NCI-H345 treated with DMSO at 0.1 percent for 48 hours (cell line): ENCODE measurements around the gene ARRB1.
"Not testable (repeated sequence)": the region's sequence is repeated elsewhere in the genome, so short reads cannot be mapped to it uniquely, and the experiment has no call there.

Source experiments
- DNase-seq: peaks from one replicate; lab custom pipeline; 2025; ENCODE audit not compliant: unreplicated experiment; lab: John Stamatoyannopoulos, UW

ARRB1 gene

DNA sequence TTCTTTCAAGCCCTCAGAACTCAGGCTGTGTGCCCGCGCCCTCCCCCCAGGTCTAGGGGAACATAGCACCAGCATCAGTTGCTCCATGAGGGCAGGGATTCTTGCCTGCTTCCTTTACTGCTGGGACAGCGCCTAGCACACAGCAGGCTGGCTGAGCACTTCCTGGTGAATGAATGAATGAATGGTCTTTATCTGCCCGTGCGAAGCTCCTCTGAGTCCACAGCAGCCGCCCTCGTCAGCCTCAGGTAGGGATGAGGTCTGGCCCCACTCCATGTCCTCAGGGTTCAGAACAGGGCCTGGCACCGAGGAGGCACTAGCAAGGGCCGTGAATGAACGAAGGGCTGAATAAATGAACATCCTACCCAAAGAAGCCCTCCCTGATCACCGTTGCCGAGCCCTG lies 27.3 kb downstream of the ARRB1 start:
- no peak for DNase-seq

DNA sequence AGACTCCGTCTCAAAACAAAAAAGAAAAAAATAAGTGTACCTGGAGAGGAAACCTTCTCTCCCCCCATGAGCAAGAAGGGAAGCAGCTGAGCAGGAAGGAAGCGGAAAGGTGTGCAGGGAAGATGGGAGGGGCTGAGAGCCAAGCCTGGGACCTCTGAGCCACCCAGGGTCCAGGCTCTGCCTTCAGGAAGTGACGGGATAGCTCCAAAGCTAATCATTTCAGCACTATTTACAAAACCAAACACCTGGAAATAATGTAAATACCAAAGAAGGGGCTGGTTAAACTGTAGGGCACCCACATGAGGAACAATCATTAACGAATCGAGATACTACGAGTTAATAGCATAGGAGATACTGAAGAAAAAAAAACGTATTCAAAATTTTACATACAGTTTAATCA lies 27.9 kb downstream of the ARRB1 start:
- no peak for DNase-seq

DNA sequence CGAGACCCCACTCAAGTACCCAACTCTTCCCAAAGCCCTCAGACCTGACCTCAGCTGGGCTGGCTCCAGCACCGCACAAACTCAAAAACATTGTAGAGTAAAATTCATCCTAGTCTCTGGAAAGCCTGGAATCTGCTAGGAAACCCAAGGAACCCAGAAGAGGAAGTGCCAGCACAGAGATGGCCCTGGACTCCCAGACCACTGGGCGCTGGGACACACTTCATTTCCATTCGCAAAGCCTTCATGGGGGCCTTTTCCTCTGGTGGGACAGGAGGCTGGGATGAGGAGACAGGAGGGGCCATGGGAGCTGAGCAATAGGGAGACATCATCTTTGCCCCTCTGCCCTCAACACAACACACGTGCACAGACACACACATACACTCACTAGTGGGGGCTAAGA lies 30.8 kb downstream of the ARRB1 start:
- no peak for DNase-seq

DNA sequence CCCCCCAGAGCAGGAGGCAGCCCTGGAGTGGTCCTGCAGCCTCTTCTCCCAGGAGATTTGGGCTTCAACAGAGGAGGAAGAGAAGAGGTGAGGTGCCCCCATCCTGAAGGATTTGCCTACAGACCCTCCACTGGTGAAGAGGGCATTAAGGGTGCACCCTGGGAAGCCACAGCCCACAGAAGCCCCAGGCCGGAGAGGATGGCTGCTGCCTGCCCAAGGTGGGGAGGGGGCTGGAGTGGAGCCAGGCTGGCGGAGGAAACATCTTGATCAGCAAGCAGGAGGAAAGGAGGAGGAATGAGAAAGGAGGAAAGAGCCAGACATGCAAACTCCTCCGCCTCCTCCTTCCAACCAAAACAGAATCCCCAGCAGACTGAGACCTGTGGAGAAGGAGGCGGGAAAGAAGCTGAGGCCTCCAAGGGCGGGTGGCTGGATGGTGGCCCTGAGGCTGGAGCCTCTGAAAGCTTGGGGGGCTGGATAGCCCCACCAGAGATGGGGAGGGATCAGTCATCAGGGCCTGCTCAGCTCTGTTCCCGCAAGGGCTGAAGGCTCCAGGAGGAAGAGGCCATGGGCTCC lies 31.3 kb downstream of the ARRB1 start:
- no peak for DNase-seq

DNA sequence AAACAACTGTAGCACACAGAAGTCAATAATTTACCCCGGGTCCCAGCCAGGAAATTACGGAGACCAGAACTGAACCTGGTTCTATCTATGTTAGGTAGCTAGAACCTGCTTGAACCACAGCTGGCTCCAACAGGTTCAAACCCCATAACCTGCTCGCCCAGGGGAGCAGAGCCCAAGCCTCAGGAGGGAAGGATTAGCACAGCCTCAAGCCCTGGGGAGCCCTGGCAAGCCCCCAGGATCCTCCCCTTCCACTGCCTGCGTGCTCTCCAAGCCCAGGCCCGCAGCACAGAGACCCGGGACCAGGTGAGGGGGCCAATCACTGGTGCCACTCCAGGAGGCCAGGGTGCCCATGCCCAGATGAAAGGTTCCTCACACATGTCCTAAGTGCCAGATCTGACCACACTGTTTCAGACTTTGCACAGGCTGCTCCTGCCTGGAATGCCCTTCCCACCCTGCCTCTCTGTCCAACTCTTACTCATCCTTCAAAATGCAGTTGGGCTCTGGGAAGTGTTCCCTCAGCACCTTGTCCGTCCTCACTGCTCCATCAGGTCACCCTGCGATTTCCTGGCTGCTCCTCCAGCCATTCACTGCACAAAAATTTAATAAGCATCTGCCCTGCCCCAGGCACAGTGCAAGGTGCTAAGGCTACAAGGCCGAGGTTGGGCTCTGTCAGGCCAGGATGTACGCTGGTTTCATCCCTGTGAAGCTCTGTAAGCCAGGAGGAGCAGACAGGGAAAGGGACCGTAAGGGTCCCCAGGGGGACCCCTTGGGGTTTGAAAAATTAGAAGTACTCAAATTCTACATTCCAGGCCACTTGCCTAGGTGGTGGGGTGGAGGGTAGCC lies 32.2 kb downstream of the ARRB1 start:
- DNase-seq: no peak

DNA sequence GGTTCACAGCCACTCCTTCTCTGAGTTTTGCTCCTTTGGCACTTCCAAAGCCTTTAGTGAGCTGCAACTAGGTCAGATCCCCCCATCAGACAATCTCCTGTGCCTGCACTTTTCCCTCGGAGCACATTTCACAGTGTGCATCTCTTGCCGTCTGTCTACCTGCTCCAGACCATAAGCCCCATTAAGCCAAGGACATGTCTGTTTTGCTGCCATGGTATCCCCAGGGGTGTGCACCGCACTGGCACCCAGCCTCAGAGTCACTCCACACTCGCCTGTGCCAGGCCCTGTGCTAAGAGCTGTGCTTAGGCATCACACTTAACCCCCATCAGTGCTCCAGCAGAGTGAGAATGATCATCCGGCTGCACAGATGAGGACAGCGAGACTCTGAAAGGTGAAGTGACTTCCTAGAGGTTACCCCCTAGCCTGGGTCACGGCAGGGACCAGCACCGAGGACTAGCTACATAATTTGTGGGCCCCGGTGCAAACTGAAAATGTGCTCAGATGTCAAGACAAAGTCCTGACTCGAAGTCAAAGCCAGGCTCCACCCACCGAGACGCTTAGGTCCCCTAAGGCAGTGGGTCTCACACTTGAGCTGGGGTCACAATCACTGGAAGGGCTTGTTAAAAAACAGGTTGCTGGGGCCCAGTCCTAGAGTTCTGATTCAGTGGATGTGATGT lies 33.9 kb downstream of the ARRB1 start:
- DNase-seq: no peak

DNA sequence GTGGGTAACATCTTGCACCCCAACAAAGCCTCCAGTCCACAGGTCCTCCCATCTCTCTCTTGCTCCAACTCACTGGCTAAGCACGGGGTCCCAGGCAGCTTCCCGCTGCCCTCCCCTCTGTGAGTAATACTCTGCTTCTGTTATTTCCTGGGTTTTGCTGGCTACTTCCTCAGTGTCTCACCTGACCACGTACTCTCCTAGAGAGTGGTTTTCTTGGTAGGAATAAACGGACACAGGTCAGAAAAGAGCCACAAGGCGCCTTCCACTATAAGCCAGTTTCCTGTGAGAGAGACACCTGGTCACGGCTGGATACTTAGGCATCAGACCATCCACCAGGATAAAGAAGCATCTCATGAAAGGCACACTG lies 36.0 kb downstream of the ARRB1 start:
- DNase-seq: no peak

DNA sequence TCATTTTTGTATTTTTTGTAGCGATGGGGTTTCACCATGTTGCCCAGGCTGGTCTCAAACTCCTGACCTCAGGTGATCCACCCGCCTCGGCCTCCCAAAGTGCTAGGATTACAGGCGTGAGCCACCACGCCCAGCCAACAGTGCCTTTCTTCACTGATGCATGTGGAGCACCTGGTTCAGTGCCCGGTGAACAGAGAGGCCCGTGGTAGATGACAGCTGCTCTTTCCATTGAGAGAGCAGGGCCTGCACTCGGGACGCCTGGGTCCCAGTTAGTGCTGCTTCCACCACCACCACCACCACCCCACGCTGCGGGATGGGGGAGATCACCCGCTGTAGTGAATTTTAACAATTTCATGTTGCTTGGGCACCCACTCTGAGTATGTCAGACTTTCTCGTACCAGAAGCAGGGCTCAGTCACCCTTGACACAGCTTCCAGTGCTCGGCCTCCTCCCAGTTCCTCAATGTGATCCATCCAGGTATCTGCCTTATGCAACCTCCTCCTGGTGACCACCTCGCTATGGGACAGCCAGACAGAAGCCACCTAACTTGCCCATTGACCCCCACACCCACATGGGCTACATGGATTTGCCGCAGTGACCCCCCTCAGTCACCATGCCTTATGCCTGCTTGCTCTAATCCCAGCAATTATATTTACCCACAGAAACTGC lies 36.6 kb downstream of the ARRB1 start:
- no peak for DNase-seq

DNA sequence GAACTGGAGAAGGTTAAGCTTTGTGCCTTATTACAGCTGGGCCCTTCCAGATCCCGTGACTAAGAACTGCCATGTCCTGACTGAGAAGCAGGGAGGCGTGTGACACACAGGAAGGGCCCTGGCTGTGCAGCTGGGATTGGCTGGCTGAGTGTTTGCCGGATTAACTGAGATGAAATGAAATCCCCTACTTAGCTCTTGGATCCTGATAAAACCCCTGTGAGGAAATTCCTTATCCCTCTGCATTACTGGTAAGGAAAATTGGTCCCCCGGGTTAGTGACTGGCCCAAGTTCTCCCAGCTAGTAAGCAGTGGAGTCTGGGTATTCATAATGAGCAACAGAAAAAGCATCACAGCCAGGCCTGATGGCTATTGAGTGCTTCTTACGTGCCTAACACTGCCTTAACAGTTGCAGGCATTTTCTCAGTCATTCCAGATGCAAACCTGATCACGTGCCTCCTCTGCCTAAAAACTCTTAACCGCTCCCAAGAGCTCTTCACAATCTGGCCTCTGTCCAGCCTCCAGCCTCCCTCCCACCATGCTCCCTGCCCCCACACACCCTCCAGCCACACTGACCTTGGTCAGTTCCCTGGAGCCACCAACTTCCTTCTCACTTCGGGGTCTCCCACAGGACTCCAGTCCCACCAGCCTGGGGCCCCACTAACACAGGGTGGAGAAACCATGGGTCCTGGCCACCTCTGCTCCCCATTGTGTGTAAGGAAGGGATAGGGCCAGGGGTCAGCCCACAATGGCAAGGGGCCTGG lies 37.8 kb downstream of the ARRB1 start:
- no peak for DNase-seq

DNA sequence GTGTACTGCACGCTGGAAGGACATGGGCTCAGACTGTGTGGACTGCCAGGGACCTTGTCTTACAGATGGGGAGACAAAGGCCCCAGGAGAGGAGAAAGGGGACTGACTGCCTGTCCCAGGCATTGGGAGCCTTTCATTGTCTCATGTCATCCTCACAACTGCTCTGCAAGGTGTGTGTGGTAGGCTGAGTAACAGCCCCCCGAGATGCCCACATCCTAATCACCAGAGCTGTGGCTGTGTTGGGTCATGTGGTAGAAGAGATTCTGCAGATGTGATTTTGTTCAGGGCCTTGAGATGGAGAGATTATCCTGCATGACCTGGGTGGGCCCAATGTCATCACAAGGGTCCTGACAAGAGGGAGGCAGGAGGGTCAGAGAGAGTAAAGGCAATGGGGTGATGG lies 39.1 kb downstream of the ARRB1 start:
- no peak for DNase-seq

DNA sequence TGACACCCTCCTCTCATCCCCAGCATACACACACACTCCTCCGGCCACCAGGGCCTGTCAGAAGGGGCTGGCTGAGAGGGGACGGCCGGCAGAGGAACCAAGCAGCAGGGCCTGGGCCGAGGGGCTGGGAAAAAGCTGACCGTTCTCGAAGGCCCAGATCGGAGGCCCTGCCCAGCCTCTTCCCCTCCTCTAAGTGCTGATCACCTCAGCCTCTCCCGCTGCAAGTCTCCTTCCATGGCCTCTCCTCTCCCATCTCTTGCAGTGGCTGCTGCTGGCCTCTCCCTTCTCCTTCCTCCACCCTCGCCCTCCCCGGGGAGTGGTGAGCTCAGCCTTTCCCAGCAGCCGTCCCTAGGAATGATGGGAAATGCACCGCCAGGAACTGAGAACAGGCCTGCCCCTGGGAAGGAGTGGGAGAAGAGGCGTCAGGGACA lies 39.6 kb downstream of the ARRB1 start:
- DNase-seq: no peak

DNA sequence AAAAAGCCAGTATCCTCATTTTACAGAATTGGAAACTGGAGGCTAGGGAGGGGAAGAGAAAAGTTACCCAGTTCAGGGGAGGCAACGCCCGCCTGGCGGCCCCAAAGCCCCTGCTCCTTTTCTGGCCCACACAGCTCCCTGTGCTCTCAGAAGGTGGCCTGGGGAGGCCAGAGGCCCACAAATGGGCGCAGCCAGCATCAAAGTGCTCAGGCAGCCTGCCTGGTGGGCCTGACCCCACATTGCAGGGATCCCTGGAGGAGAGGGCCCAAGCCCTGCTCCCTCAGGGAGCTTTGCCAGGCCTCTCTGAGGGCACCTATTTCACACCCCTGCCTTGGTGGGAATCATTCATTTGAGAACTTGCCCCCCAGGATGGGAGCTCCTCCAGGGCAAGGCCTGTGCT lies 42.5 kb downstream of the ARRB1 start:
- no peak for DNase-seq

DNA sequence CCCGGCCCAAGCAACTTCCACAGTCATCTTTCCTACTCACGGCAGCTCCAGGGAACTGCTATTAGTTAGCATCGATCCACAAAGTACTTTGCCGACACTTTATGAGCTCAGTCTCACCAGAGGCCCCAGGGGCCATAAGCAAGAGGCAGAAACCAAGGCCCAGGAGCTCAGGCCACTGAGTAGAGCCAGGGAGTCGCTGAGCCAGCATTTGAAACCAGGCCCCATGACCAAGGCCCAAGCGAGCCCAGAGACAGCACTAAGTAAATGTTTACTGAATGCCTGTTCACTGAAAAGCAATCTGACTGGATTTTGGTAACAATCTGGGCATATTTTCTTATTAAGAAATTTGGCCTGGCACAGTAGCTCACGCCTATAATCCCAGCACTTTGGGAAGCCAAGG lies 43.3 kb downstream of the ARRB1 start:
- DNase-seq: no peak

DNA sequence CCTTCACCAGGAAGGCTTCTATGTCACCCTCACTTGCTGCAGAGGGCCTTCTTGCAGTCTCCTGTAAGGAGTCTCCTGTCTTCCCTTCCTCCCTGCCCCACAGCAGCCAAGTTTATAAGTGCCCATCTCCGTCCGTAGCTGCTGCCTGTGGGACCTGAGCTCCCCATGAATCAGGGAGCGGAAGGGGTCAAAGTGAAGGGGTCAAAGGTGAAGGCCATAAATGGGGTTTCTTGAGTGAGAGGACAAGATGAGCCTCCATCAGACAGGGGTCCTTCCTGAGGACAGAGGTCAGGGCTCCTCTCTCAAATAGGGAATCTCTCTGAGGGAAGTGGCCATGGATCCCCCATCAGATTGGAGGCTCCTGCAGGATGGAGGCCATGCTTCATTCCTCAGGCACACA lies 44.4 kb downstream of the ARRB1 start:
- no peak for DNase-seq

DNA sequence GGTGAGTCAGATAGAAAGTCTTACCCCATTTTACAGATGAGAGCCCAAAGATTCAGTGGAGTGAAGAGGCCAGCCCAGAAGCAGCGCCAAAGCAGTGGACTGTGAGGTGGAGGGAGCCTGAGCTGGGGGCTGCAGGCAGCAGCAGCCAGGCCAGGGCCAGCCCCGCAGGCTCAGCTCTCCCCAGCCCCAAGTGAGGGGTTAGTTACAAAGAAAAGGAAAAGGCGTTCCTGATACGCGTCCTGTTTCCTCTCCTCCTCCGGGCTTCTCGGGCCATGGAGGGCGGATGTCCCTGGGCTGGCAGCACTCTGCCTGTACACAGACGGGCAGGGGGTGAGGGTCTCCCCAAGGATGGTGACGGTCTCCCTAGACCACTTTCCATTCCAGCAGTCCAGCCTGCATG lies 44.9 kb downstream of the ARRB1 start:
- no peak for DNase-seq

DNA sequence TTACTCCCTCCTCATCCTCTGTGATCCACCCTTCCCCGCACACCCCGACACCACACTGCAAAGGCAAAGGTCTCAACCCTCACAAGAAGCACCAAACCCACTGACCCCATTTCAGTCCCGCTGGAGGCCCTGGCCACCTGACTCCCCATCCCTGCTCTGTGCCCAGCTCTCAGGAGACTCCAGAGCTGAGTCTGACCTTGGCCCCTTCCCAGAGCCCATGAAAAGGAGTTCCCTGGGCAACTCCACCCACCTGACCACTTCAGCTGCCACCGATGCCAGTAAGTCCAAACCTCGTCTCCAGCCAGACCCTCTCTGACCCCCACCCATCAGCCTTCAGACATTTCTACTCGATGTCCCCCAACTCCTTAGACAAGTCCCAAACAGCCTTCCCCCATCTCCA lies 45.5 kb downstream of the ARRB1 start:
- no peak for DNase-seq

DNA sequence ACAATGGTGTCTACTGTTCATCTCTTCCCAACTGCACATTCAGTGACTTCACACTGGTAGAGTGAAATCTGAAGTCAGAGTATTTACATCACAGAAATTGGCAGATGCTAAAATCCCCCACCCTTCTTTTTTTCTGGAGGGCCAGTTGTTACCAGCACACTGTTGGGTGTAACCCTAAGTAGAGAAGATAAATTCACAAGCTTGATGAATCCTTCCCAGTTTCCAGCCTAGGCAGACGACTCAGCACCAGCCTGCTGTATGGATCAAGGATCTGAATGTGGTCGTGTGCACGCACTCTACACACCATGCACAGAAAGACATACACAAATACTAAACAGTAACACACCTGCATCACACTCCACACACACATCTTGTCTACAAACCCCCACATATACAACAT lies 46.0 kb downstream of the ARRB1 start:
- DNase-seq: no peak

DNA sequence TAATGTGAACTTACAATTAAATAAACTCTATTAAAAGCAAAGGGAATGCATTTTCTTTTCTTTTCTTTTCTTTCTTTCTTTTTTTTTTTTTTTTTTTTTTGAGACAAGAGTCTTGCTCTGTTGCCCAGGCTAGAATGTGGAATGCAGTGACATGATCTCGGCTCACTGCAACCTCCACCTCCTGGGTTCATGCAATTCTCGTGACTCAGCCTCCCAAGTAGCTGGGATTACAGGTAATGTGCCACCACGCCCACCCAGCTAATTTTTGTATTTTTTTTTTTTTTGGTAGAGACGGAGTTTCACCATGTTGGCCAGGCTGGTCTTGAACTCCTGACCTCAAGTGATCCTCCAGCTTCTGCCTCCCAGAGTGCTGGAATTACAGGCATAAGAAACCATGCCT lies 46.5 kb downstream of the ARRB1 start:
- not testable (repeated sequence) for DNase-seq

DNA sequence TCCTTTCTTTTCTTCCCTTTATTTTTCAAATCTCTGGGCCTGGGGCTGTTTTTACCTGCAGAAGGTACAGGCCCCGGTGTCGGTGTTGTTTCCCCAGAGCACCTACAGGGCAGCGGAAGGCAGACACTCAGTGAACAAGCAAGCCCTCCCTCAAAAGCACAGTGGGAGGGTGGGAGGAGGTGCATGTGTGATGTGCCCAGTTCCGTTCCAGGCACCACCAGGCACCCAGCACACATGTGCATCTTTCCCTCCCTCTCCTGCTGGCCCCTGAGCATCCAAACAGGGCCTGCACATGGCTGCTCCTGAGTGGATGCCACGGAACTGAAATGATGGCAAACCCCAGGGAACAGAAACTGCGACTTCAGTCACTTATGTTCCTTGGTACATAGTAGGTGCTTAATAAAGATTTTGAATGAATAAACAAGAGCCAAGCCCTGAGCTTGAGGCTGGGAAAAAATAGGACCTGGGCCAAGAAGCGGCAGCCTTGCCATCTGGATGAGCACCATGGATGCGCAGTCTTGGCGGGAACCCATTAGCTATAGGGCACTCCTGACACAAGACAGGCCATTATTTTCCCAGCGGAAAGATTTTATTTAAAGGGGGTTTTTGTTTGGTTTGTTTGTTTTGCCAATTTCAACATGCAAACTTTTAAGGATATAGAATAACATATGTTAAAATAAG lies 47.8 kb downstream of the ARRB1 start:
- DNase-seq: no peak

DNA sequence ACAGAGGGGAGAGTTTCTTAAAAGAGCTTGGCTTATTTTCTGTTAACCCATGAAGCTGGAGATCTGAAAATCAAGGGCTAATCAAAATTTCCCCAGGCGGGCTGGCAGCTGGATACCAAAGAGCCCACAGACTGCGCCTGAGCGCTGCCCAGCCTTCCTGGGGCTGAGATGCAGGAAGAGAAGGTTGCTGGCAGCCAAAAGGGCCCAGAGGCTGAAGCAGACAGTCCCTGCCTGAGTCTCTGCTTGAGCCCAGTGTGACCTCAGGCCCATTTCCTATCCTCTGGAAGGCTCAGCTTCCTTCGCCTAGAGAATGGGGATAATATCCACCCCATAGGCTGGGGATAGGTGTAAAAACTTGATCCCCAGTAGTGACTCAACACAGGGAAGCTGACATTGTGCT lies 49.1 kb downstream of the ARRB1 start:
- no peak for DNase-seq
